SK-N-SH (cell line): ENCODE data around the gene DEFB118. TPM values are rescaled to one million over a fixed set of nuclear protein-coding genes. Genes with fewer than 3 reads are reported as not detected.

Source experiments
- CTCF ChIA-PET: fragments of 300-600, 350-600 bp; formaldehyde crosslinking; extraction: SDS; loops from one replicate; lab custom pipeline; 2021; lab: Yijun Ruan, JAX
- POLR2A ChIA-PET: fragments of 350-600 bp; sonication (Branson Sonifier 250); formaldehyde crosslinking; extraction: SDS; loops from one replicate; lab custom pipeline; 2020; ENCODE audit warnings: antibody characterized with exemption, inconsistent platforms; lab: Yijun Ruan, JAX
- DNase-seq: peaks from one replicate; pipeline ENCODE4 v3.0.0; 2012
- H2AFZ ChIP-seq: fragments of 200-600 bp; sonication (generic); 2 replicates; pipeline ENCODE4 v1.8.1; 2016; ENCODE audit warnings: antibody characterized with exemption, mild to moderate bottlenecking, low read depth
- H3F3A ChIP-seq: fragments of 200-600 bp; sonication (generic); replicated peaks from 2 replicates; pipeline ENCODE3; 2016; ENCODE audit warnings: antibody characterized with exemption, mild to moderate bottlenecking; ENCODE audit not compliant: insufficient read depth
- H3K27ac ChIP-seq, 2 experiments: fragments of 200-500 bp in 1 of 2; fragments of 200-600 bp in 1 of 2; sonication (Bioruptor generic) in 1 of 2; sonication (generic), shearing (Covaris generic) in 1 of 2; 2 replicates each; pipeline versions ENCODE4 v1.5.1 to v1.6.1; 2014 to 2016; ENCODE audit warnings: low read depth in 2 of 2, inconsistent platforms in 1 of 2, low read length in 1 of 2, mild to moderate bottlenecking in 1 of 2, mixed read lengths in 1 of 2
- H3K27me3 ChIP-seq: fragments of 200-600 bp; sonication (generic), shearing (Covaris generic); 2 replicates; pipeline ENCODE4 v1.6.1; 2016; ENCODE audit warnings: mixed run types; ENCODE audit not compliant: insufficient read depth
- H3K36me3 ChIP-seq, 2 experiments: fragments of 200-500 bp in 1 of 2; fragments of 200-600 bp in 1 of 2; sonication (Bioruptor generic) in 1 of 2; sonication (generic) in 1 of 2; replicated peaks in 1 of 2; 2 replicates each; pipeline versions ENCODE3 to v1.5.1; 2014 to 2016; ENCODE audit warnings: low read length in 1 of 2, mild to moderate bottlenecking in 1 of 2; ENCODE audit not compliant: insufficient read depth in 2 of 2, control insufficient read depth in 1 of 2
- H3K4me1 ChIP-seq, 2 experiments: fragments of 200-500 bp in 1 of 2; fragments of 200-600 bp in 1 of 2; sonication (Bioruptor generic) in 1 of 2; sonication (generic), shearing (Covaris generic) in 1 of 2; 2 replicates each; pipeline versions ENCODE4 v1.5.1 to v1.6.1; 2014 to 2016; ENCODE audit warnings: low read depth in 1 of 2, low read length in 1 of 2, mixed run types in 1 of 2; ENCODE audit not compliant: insufficient read depth in 2 of 2, control insufficient read depth in 1 of 2
- H3K4me2 ChIP-seq: fragments of 200-600 bp; sonication (generic), shearing (Covaris generic); 2 replicates; pipeline ENCODE4 v1.6.1; 2017; ENCODE audit warnings: mixed run types
- H3K4me3 ChIP-seq, 2 experiments: fragments of 200-500 bp in 1 of 2; fragments of 200-600 bp in 1 of 2; sonication (Bioruptor generic) in 1 of 2; sonication (generic), shearing (Covaris generic) in 1 of 2; 2 replicates each; pipeline versions ENCODE4 v1.5.1 to v1.8.1; 2014 to 2016; ENCODE audit warnings: low read depth in 2 of 2, inconsistent platforms in 1 of 2, low read length in 1 of 2, mild to moderate bottlenecking in 1 of 2, mixed read lengths in 1 of 2, moderate library complexity in 1 of 2
- H3K79me2 ChIP-seq: fragments of 200-600 bp; sonication (generic); 2 replicates; pipeline ENCODE4 v1.8.1; 2017; ENCODE audit warnings: mild to moderate bottlenecking; ENCODE audit not compliant: insufficient read depth
- H3K9ac ChIP-seq: fragments of 200-600 bp; sonication (generic); 2 replicates; pipeline ENCODE4 v1.6.1; 2017; ENCODE audit warnings: mixed run types
- H3K9me2 ChIP-seq: fragments of 200-600 bp; sonication (generic); 2 replicates; pipeline ENCODE4 v1.6.1; 2017; ENCODE audit warnings: mixed run types
- H3K9me3 ChIP-seq: fragments of 200-600 bp; sonication (generic); 2 replicates; pipeline ENCODE4 v1.6.1; 2017; ENCODE audit warnings: mixed run types, mild to moderate bottlenecking, moderate library complexity
- H4K20me1 ChIP-seq: fragments of 200-600 bp; sonication (generic); 2 replicates; pipeline ENCODE4 v1.6.1; 2017; ENCODE audit warnings: mild to moderate bottlenecking, mixed run types; ENCODE audit not compliant: insufficient read depth
- CHD2 ChIP-seq: fragments of 150-350 bp; IDR thresholded peaks from 2 replicates; pipeline ENCODE4 v1.6.1; 2018; ENCODE audit warnings: low read length; ENCODE audit not compliant: partially characterized antibody
- ELF1 ChIP-seq: IDR thresholded peaks from 2 replicates; pipeline ENCODE4 v1.4.0; 2012
- EP300 ChIP-seq, 2 experiments: IDR thresholded peaks; 2 replicates each; pipeline versions ENCODE4 v1.4.0 to v1.6.1; 2012; ENCODE audit warnings: borderline replicate concordance in 1 of 2, low read depth in 1 of 2, low read length in 1 of 2
- FOSL2 ChIP-seq: IDR thresholded peaks from 2 replicates; pipeline ENCODE4 v1.4.0; 2012; ENCODE audit warnings: low read depth, mild to moderate bottlenecking, moderate library complexity, borderline replicate concordance
- FOXJ3 ChIP-seq: sonication (generic); formaldehyde crosslinking; IDR thresholded peaks from 2 replicates; pipeline ENCODE4 v1.5.1; 2020; ENCODE audit warnings: mild to moderate bottlenecking, missing genetic modification reagents
- GABPA ChIP-seq: IDR thresholded peaks from 2 replicates; pipeline ENCODE4 v1.4.0; 2012; ENCODE audit warnings: low read depth, mild to moderate bottlenecking
- JUND ChIP-seq: IDR thresholded peaks from 2 replicates; pipeline ENCODE4 v1.4.0; 2012
- MEF2A ChIP-seq: IDR thresholded peaks from 2 replicates; pipeline ENCODE4 v1.4.0; 2012; ENCODE audit warnings: low read depth, borderline replicate concordance
- MXI1 ChIP-seq: IDR thresholded peaks from 2 replicates; pipeline ENCODE4 v1.6.1; 2012; ENCODE audit warnings: mild to moderate bottlenecking, low read depth, low read length, improper control_type of control experiment
- NFIC ChIP-seq: IDR thresholded peaks from 2 replicates; pipeline ENCODE4 v1.4.0; 2012; ENCODE audit warnings: borderline replicate concordance
- POLR2AphosphoS5 ChIP-seq: IDR thresholded peaks from 2 replicates; pipeline ENCODE4 v1.6.1; 2012; ENCODE audit warnings: low read depth, low read length
- RFX5 ChIP-seq: IDR thresholded peaks from 2 replicates; pipeline ENCODE4 v1.6.1; 2012; ENCODE audit warnings: mild to moderate bottlenecking, improper control_type of control experiment, low read length
- SIN3A ChIP-seq: IDR thresholded peaks from 2 replicates; pipeline ENCODE4 v1.6.1; 2012; ENCODE audit warnings: low read depth, mild to moderate bottlenecking, low read length, moderate library complexity, borderline replicate concordance
- YY1 ChIP-seq: IDR thresholded peaks from 2 replicates; pipeline ENCODE4 v1.4.0; 2012; ENCODE audit warnings: low read depth, mild to moderate bottlenecking
- WGBS: methylation state at CpG from one replicate; pipeline ENCODE4 v1.1.6; 2017; ENCODE audit warnings: low lambda C conversion rate; 5-methylcytosine and 5-hydroxymethylcytosine counted together
- polyA plus RNA-seq, 3 experiments: library from polyadenylated mRNA; depleted of rRNA; stranded (reverse); fragments of >200 nt; gene quantifications; 2 replicates each; pipeline ENCODE4 v1.2.3, GENCODE V29; 2012
- TF ChIP-seq, protein P1 (sequence below): fragments of 150-350 bp; IDR thresholded peaks from 2 replicates; pipeline ENCODE4 v1.6.1; 2016; ENCODE audit warnings: mild to moderate bottlenecking, low read depth, low read length
- TF ChIP-seq, protein P2 (sequence below): IDR thresholded peaks from 2 replicates; pipeline ENCODE4 v1.4.0; 2012; ENCODE audit warnings: low read depth, borderline replicate concordance
- TF ChIP-seq, protein P3 (sequence below): IDR thresholded peaks from 2 replicates; pipeline ENCODE4 v1.4.0; 2012; ENCODE audit warnings: low read depth
- TF ChIP-seq, protein P4 (sequence below): IDR thresholded peaks from 2 replicates; pipeline ENCODE4; 2012
- TF ChIP-seq, protein P5 (sequence below): fragments of 150-350 bp; IDR thresholded peaks from 2 replicates; pipeline ENCODE4 v1.6.1; 2017; ENCODE audit warnings: antibody characterized with exemption, low read length, low read depth, borderline replicate concordance

The DEFB118 gene
- polyA plus RNA-seq, 1 of the 3 experiments (the other 2 are of a cell fraction): not detected

DNA sequence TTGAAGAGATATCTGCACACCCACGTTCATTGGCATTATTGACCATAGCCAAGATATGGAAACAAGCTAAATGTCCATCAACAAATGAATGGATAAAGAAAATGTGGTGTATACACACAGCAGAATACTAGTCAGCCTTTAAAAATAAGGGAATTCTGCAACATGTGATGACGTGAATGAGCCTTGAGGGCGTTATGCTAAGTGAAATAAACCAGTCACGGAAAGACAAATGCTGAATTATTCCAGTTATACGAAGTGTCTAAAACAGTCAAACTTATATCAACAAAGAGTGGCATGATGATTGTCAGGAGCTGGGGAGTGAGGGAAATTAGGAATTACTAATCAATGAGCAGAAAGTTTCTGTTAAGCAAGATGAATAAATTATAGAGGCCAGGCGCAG lies 46.0 kb downstream of the DEFB118 start:
- no peaks in the 10 kb centered on the region for H3K36me3 ChIP-seq
- WGBS: 2% methylated on average over 6 of the region's 6 CpGs
- no peak for TF ChIP-seq MEF2A
- no peak for TF ChIP-seq ELF1
- no peak for TF ChIP-seq CHD2
- no peak for TF ChIP-seq JUND
- TF ChIP-seq, protein P1, sequence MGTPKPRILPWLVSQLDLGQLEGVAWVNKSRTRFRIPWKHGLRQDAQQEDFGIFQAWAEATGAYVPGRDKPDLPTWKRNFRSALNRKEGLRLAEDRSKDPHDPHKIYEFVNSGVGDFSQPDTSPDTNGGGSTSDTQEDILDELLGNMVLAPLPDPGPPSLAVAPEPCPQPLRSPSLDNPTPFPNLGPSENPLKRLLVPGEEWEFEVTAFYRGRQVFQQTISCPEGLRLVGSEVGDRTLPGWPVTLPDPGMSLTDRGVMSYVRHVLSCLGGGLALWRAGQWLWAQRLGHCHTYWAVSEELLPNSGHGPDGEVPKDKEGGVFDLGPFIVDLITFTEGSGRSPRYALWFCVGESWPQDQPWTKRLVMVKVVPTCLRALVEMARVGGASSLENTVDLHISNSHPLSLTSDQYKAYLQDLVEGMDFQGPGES: no peak
- TF ChIP-seq YY1: no peak
- TF ChIP-seq FOSL2: no peak
- TF ChIP-seq SIN3A: no peak
- no peaks in the 10 kb centered on the region for H3K4me1 ChIP-seq
- H3K79me2 ChIP-seq: no peaks in the 10 kb centered on the region
- H3K9me3 ChIP-seq: no peaks in the 10 kb centered on the region
- H3K27me3 ChIP-seq: peaks cover 24% of the 10 kb centered on the region; the same call in 1 of the 2 replicates
- H4K20me1 ChIP-seq: no peaks in the 10 kb centered on the region
- H3K4me3 ChIP-seq: no peak overlapping the region
- H3F3A ChIP-seq: no peaks in the 10 kb centered on the region
- no peak overlapping the region for H3K4me2 ChIP-seq
- H3K27ac ChIP-seq: no peak overlapping the region
- no peak for DNase-seq
- POLR2A ChIA-PET: no interaction called here
- CTCF ChIA-PET: interaction anchor here (1.0 to 3.1 kb wide), 3 partner anchors 25 to 89 kb away, joined by 3 to 19 read pairs (median 3); no protein-coding TSS in a partner anchor
- H2AFZ ChIP-seq: no peak overlapping the region
- no peaks in the 10 kb centered on the region for H3K9me2 ChIP-seq
- no peak overlapping the region for H3K9ac ChIP-seq

DNA sequence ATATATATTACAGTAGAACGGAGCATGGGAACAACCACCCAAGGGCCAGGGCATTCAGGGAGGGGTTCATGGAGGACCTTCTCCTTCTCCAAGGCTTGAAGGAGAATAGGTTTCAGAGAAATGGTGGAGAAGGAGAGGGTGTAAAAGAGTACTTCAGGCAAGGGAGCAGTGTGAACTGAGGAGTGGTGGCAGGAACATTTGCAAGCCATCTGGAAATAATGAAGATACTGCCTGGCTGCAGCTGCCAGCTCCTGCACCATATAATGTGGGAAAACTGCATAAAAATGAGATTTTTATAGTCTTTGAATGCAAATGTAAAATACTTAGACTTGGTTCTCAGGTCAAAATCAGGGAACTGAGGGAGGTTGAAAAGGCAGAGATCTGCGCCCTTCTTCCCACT lies 47.3 kb downstream of the DEFB118 start:
- no peaks in the 10 kb centered on the region for H3K9me2 ChIP-seq
- CTCF ChIA-PET: no interaction called here
- no peaks in the 10 kb centered on the region for H3K79me2 ChIP-seq
- H3K9ac ChIP-seq: no peak overlapping the region
- no peaks in the 10 kb centered on the region for H3K4me1 ChIP-seq
- no peak overlapping the region for H3K27ac ChIP-seq
- H3K9me3 ChIP-seq: no peaks in the 10 kb centered on the region
- H3K36me3 ChIP-seq: no peaks in the 10 kb centered on the region
- TF ChIP-seq GABPA (no peak), MXI1 (no peak), RFX5 (no peak), FOXJ3 (no peak), EP300 (IDR thresholded peaks at IDR 0.05; ENCODE audit: borderline replicate concordance in 1 of 2, low read depth in 1 of 2, low read length in 1 of 2) (no peak), NFIC (no peak), JUND (no peak), POLR2AphosphoS5 (no peak)
- TF ChIP-seq, protein P2, sequence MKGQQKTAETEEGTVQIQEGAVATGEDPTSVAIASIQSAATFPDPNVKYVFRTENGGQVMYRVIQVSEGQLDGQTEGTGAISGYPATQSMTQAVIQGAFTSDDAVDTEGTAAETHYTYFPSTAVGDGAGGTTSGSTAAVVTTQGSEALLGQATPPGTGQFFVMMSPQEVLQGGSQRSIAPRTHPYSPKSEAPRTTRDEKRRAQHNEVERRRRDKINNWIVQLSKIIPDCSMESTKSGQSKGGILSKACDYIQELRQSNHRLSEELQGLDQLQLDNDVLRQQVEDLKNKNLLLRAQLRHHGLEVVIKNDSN: no peak
- TF ChIP-seq, protein P3, sequence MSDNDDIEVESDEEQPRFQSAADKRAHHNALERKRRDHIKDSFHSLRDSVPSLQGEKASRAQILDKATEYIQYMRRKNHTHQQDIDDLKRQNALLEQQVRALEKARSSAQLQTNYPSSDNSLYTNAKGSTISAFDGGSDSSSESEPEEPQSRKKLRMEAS: no peak
- TF ChIP-seq, protein P4, sequence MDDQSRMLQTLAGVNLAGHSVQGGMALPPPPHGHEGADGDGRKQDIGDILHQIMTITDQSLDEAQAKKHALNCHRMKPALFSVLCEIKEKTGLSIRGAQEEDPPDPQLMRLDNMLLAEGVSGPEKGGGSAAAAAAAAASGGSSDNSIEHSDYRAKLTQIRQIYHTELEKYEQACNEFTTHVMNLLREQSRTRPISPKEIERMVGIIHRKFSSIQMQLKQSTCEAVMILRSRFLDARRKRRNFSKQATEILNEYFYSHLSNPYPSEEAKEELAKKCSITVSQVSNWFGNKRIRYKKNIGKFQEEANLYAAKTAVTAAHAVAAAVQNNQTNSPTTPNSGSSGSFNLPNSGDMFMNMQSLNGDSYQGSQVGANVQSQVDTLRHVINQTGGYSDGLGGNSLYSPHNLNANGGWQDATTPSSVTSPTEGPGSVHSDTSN: no peak
- TF ChIP-seq, protein P5, sequence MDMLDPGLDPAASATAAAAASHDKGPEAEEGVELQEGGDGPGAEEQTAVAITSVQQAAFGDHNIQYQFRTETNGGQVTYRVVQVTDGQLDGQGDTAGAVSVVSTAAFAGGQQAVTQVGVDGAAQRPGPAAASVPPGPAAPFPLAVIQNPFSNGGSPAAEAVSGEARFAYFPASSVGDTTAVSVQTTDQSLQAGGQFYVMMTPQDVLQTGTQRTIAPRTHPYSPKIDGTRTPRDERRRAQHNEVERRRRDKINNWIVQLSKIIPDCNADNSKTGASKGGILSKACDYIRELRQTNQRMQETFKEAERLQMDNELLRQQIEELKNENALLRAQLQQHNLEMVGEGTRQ: no peak
- TF ChIP-seq, all 33 proteins: peak for 0
- POLR2A ChIA-PET: no interaction called here
- no peaks in the 10 kb centered on the region for H3F3A ChIP-seq
- no peak overlapping the region for H2AFZ ChIP-seq
- 17% methylated on average over 2 of the region's 2 CpGs for WGBS
- peaks cover 28% of the 10 kb centered on the region; the same call in 1 of the 2 replicates for H3K27me3 ChIP-seq
- no peak for DNase-seq
- no peak overlapping the region for H3K4me3 ChIP-seq
- H4K20me1 ChIP-seq: no peaks in the 10 kb centered on the region
- no peak overlapping the region for H3K4me2 ChIP-seq
